Liver (tissue), 9 donors: ENCODE data around the gene PRDM7. TPM values are rescaled to one million over a fixed set of nuclear protein-coding genes. Genes with fewer than 3 reads are reported as not detected.

Experiments used
- DNase-seq: peaks from one replicate; pipeline ENCODE4 v3.0.0-alpha.2; 2017; ENCODE audit warnings: low spot score
- H3K27ac ChIP-seq, 2 donors: one replicate each; pipeline ENCODE4 v1.7.0; 2013; ENCODE audit warnings: inconsistent platforms in 2 of 2, low read length in 2 of 2, control low read depth in 1 of 2, low read depth in 1 of 2, mild to moderate bottlenecking in 1 of 2
- H3K27me3 ChIP-seq, 4 donors: one replicate each; pipeline versions ENCODE4 v1.6.1 to v1.7.0; 2013; ENCODE audit warnings: low read length in 3 of 4, inconsistent platforms in 1 of 4, mild to moderate bottlenecking in 1 of 4, moderate library complexity in 1 of 4; ENCODE audit not compliant: control insufficient read depth in 4 of 4, insufficient read depth in 4 of 4
- H3K36me3 ChIP-seq, 4 donors: one replicate each; pipeline versions ENCODE4 v1.6.1 to v1.7.0; 2013; ENCODE audit warnings: low read length in 3 of 4, mild to moderate bottlenecking in 3 of 4, low read depth in 1 of 4, moderate library complexity in 1 of 4; ENCODE audit not compliant: control insufficient read depth in 4 of 4, insufficient read depth in 3 of 4
- H3K4me1 ChIP-seq, 4 donors: one replicate each; pipeline versions ENCODE4 v1.6.1 to v1.7.0; 2013; ENCODE audit warnings: low read length in 3 of 4, mild to moderate bottlenecking in 3 of 4, moderate library complexity in 1 of 4; ENCODE audit not compliant: control insufficient read depth in 4 of 4, insufficient read depth in 4 of 4
- H3K4me3 ChIP-seq, 3 donors: one replicate each; pipeline versions ENCODE4 v1.6.1 to v1.7.0; 2013; ENCODE audit warnings: low read length in 3 of 3, control low read depth in 1 of 3, low read depth in 1 of 3, mild to moderate bottlenecking in 1 of 3
- H3K9ac ChIP-seq, 2 donors: one replicate each; pipeline ENCODE4 v1.7.0; 2013; ENCODE audit warnings: low read length in 2 of 2, mild to moderate bottlenecking in 2 of 2, moderate library complexity in 2 of 2, control low read depth in 1 of 2, low read depth in 1 of 2
- H3K9me3 ChIP-seq, 4 donors: one replicate each; pipeline versions ENCODE4 v1.6.1 to v1.7.0; 2013; ENCODE audit warnings: low read length in 3 of 4; ENCODE audit not compliant: control insufficient read depth in 4 of 4
- ATF3 ChIP-seq: IDR thresholded peaks from 2 replicates; pipeline ENCODE4 v1.6.1; 2016; ENCODE audit warnings: antibody characterized with exemption
- CTCF ChIP-seq: fragments of 150-350 bp; IDR thresholded peaks from 2 replicates; pipeline ENCODE4 v1.5.1; 2017; ENCODE audit warnings: improper control_type of control experiment, low read depth, low read length; ENCODE audit not compliant: missing input control
- EGR1 ChIP-seq, 2 donors: IDR thresholded peaks; 2 replicates each; pipeline ENCODE4 v1.6.1; 2016 to 2018; ENCODE audit warnings: antibody characterized with exemption in 2 of 2, low read depth in 2 of 2
- FOXA1 ChIP-seq: IDR thresholded peaks from 2 replicates; pipeline ENCODE4 v1.6.1; 2016; ENCODE audit warnings: antibody characterized with exemption
- FOXA2 ChIP-seq: IDR thresholded peaks from 2 replicates; pipeline ENCODE4 v1.6.1; 2016; ENCODE audit warnings: antibody characterized with exemption
- GABPA ChIP-seq, 2 donors: IDR thresholded peaks in 1 of 2; conservative IDR thresholded peaks in 1 of 2; 2 replicates each; pipeline ENCODE4 v1.6.1; 2016; ENCODE audit warnings: antibody characterized with exemption in 2 of 2, mild to moderate bottlenecking in 1 of 2, moderate library complexity in 1 of 2
- HNF4A ChIP-seq, 2 donors: conservative IDR thresholded peaks; 2 replicates each; pipeline ENCODE4 v1.6.1; 2016; ENCODE audit warnings: antibody characterized with exemption in 2 of 2, mild to moderate bottlenecking in 2 of 2
- HNF4G ChIP-seq: IDR thresholded peaks from 2 replicates; pipeline ENCODE4 v1.6.1; 2016; ENCODE audit warnings: antibody characterized with exemption
- JUND ChIP-seq, 2 donors: IDR thresholded peaks; 2 replicates each; pipeline ENCODE4 v1.6.1; 2016; ENCODE audit warnings: antibody characterized with exemption in 2 of 2
- MAX ChIP-seq: IDR thresholded peaks from 2 replicates; pipeline ENCODE4 v1.6.1; 2016; ENCODE audit warnings: antibody characterized with exemption
- RAD21 ChIP-seq, 2 donors: IDR thresholded peaks; 2 replicates each; pipeline ENCODE4 v1.6.1; 2016; ENCODE audit warnings: antibody characterized with exemption in 2 of 2, mild to moderate bottlenecking in 2 of 2
- REST ChIP-seq: IDR thresholded peaks from 2 replicates; pipeline ENCODE4 v1.6.1; 2016; ENCODE audit warnings: antibody characterized with exemption, mild to moderate bottlenecking
- RXRA ChIP-seq, 2 donors: IDR thresholded peaks; 2 replicates each; pipeline ENCODE4 v1.6.1; 2017 to 2018; ENCODE audit warnings: antibody characterized with exemption in 2 of 2, mild to moderate bottlenecking in 1 of 2
- SP1 ChIP-seq: IDR thresholded peaks from 2 replicates; pipeline ENCODE4 v1.6.1; 2018; ENCODE audit warnings: antibody characterized with exemption, mild to moderate bottlenecking
- TAF1 ChIP-seq: conservative IDR thresholded peaks from 2 replicates; pipeline ENCODE4 v1.6.1; 2016; ENCODE audit warnings: antibody characterized with exemption, mild to moderate bottlenecking
- YY1 ChIP-seq: IDR thresholded peaks from 2 replicates; pipeline ENCODE4 v1.6.1; 2016; ENCODE audit warnings: antibody characterized with exemption, mild to moderate bottlenecking
- ZBTB33 ChIP-seq: IDR thresholded peaks from 2 replicates; pipeline ENCODE4 v1.6.1; 2016; ENCODE audit warnings: antibody characterized with exemption
- WGBS: extraction: QIAGEN DNeasy Blood & Tissue Kit; methylation state at CpG from one replicate; pipeline ENCODE4 v1.1.7; 2013; 5-methylcytosine and 5-hydroxymethylcytosine counted together
- polyA plus RNA-seq, 2 donors: library from polyadenylated mRNA; stranded (reverse) in 1 of 2; unstranded in 1 of 2; fragments of 200-250 nt in 1 of 2; fragments of >200 nt in 1 of 2; fragmentation: Nextera tagmentation in 1 of 2; extraction: Ambion mirVana in 1 of 2; gene quantifications; one replicate each; pipeline versions ENCODE4 v1.2.1 to v1.2.3, GENCODE V29; 2013 to 2015
- total RNA-seq, 2 donors: library from RNA; depleted of rRNA; stranded (reverse); fragments of >200 nt; gene quantifications; one replicate each; pipeline ENCODE4 v1.2.3, GENCODE V29; 2014
- donor health status: healthy.
- donor health status: healthy.
- donor health status: healthy.
- donor health status: healthy.
- donor health status: healthy.

PRDM7 gene
- total and polyA plus RNA-seq, 4 donors = not detected

GRCh38 chr16:90010676-90011507 lies 66.2 kb downstream of the PRDM7 start:
- TF ChIP-seq HNF4A (conservative IDR thresholded peaks at IDR 0.05) (no peak), HNF4G (no peak), RXRA (IDR thresholded peaks at IDR 0.05) (no peak), CTCF (no peak), YY1 (no peak), FOXA2 (no peak)
- H3K4me3 ChIP-seq = no peak overlapping the region
- no peaks in the 10 kb centered on the region for H3K36me3 ChIP-seq
- no peak overlapping the region for H3K27ac ChIP-seq
- H3K9ac ChIP-seq = no peak overlapping the region
- no peaks in the 10 kb centered on the region for H3K27me3 ChIP-seq
- no peak for DNase-seq
- H3K9me3 ChIP-seq = no peaks in the 10 kb centered on the region
- 90% methylated on average over 22 of the region's 22 CpGs for WGBS
- H3K4me1 ChIP-seq = no peaks in the 10 kb centered on the region

GRCh38 chr16:90009172-90009899 lies 67.8 kb downstream of the PRDM7 start:
- Histone ChIP-seq H3K4me3 (no peak overlapping the region), H3K27me3 (no peaks in the 10 kb centered on the region), H3K9me3 (no peaks in the 10 kb centered on the region), H3K9ac (no peak overlapping the region), H3K27ac (no peak overlapping the region), H3K36me3 (no peaks in the 10 kb centered on the region), H3K4me1 (no peaks in the 10 kb centered on the region)
- 92% methylated on average over 22 of the region's 22 CpGs for WGBS
- TF ChIP-seq TAF1 (no peak), GABPA (IDR thresholded peaks at IDR 0.05 in 1 of 2, conservative IDR thresholded peaks at IDR 0.05 in 1 of 2) (no peak), EGR1 (IDR thresholded peaks at IDR 0.05; ENCODE audit: low read depth in 2 of 2) (no peak), SP1 (no peak), CTCF (no peak), FOXA2 (no peak), ZBTB33 (no peak), RAD21 (IDR thresholded peaks at IDR 0.05) (no peak), HNF4A (conservative IDR thresholded peaks at IDR 0.05) (no peak), ATF3 (no peak), FOXA1 (no peak), JUND (IDR thresholded peaks at IDR 0.05) (no peak), MAX (no peak), REST (no peak), YY1 (no peak)
- DNase-seq = no peak
